D721Med (cell line): ENCODE results near the gene RAET1E.
"Not testable (repeated sequence)": the region's sequence is repeated elsewhere in the genome, so short reads cannot be mapped to it uniquely, and the experiment has no call there.

ENCODE experiments used
- DNase-seq: peaks from one replicate; pipeline ENCODE4 v3.0.0; 2011; ENCODE audit warnings: low spot score; ENCODE audit not compliant: insufficient read length
- FAIRE-seq: peaks from 2 replicates; lab custom pipeline; 2011; peaks lifted over from hg19 to GRCh38; lab: Jason Lieb, UNC
- TF ChIP-seq, protein P1 (sequence below): IDR thresholded peaks from 2 replicates; pipeline ENCODE4 v1.5.1; 2012; ENCODE audit warnings: mild to moderate bottlenecking, control low read depth; ENCODE audit not compliant: insufficient read depth; ENCODE audit errors: missing control alignments

The RAET1E gene

DNA sequence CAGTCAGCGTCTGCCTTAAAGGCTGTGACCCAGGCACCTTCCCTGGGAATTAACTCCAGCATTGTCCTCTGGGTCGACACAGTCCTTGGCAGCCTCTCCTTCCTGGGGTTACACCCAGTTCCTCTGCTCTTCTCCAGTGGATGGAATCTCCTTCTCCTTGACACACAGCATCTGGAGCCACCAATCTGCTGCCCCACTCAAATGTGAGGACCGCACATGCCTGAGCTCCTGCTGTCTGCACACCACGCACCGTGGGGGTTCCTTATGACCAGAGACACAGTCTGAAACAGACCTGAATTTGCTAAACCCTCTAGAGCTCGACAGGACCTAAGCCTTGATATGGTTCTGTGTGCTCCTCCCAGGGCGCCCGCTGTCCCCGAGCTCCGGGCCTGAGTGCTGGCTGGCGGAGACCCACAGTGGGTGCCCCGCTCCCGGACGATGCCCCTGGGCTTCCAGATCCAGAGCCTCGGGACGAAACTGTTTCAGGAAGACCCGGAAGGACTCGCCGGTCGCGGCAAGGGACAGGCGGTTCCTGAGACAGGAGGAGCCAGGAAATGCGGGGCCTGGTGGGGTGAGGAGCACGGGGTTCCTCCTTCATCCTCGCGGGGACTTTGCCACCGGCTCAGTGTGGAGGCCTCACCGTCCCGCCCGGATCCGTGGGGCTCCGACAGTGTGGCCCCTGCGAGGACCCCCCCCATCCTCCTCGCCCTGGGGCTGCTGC, 27.5 kb upstream of the RAET1E start:
- FAIRE-seq (no peak), DNase-seq (no peak)

DNA sequence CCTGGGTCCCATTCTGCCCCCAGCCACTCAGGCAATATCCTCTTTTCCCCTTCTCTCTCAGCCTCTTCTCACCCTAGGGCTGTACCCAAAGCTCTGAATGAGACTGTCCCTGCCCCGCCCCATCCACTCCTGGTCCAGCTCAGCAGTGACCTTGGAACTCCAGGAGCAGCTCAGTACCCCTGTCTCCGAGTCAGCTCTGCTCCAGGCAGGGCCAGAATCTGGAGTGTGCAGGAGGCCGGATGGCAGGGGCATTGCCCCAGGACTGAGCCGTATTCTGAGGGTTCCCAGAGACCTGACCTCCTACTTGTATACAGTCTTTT, 27.0 kb upstream of the RAET1E start:
- TF ChIP-seq, protein P1, sequence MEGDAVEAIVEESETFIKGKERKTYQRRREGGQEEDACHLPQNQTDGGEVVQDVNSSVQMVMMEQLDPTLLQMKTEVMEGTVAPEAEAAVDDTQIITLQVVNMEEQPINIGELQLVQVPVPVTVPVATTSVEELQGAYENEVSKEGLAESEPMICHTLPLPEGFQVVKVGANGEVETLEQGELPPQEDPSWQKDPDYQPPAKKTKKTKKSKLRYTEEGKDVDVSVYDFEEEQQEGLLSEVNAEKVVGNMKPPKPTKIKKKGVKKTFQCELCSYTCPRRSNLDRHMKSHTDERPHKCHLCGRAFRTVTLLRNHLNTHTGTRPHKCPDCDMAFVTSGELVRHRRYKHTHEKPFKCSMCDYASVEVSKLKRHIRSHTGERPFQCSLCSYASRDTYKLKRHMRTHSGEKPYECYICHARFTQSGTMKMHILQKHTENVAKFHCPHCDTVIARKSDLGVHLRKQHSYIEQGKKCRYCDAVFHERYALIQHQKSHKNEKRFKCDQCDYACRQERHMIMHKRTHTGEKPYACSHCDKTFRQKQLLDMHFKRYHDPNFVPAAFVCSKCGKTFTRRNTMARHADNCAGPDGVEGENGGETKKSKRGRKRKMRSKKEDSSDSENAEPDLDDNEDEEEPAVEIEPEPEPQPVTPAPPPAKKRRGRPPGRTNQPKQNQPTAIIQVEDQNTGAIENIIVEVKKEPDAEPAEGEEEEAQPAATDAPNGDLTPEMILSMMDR = no peak
- FAIRE-seq (no peak), DNase-seq (no peak)

More for the DNA sequence above, 27.5 kb upstream of the RAET1E start:
- TF ChIP-seq, protein P1 = no peak

DNA sequence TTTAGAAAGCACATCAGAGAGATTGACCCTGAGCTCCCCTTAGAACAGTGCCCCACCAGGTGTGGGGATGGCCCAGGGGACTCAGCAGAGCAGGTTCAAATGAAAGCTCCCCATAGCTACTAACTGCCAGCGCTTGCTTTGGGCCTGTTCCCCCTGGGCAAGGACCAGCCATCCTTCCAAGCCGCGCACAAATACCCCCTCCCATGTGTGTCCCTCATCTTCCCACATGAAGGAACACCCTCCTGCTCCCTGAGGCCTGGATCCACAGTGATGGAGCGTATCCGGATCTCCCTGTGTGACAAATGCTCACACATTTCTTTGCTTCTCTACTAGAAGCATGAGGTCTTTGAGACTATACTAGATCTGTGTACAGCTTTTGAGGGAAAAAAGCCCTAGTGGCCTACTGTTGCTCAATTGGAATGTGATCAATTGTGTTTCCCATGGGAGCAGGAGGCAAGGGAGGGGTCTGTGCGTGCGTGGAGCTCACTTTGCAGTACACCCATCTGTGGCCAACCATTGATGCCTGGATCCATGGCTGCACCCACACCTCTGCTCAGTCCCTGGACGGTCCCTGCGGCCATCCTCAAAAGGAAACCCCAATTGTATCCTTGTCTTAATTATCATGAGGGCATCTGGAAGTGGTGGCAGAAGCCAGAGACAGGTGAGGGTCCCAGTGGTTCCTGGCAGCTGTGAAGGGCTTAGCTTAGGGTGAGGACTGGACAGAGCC, 26.5 kb upstream of the RAET1E start:
- TF ChIP-seq, protein P1 = no peak
- DNase-seq = no peak
- FAIRE-seq = no peak

DNA sequence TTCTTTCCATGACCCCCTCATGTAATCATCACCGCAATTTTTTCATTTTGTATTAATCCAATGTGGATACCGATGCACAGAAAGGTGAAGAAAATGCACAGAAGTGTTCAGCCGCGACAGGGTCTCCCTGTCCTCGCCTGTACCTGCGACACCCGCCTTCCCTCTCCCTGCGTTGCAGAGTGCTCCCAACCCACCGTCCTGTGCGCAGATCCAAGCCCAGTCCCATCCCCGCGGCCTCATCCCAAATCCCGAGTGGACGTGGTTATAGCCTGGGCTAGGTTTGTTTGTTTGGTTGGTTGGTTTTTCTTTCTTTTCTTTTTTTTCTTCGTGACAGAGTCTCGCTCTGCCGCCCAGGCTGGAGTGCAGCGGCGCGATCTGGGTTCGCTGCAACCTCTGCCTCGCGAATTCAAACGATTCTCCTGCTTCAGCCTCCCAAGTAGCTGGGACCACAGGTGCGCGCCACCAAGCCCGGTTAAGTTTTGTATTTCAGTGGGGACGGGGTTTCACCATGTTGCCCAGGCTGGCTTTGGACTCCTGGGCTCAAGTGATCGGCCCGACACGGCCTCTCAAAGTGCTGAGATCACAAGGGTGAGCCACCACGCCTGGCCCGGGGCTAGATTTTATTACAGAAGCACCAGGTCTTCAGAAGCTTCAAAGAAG, 25.5 kb upstream of the RAET1E start:
- TF ChIP-seq, protein P1 = no peak
- FAIRE-seq = no peak
- DNase-seq = no peak

DNA sequence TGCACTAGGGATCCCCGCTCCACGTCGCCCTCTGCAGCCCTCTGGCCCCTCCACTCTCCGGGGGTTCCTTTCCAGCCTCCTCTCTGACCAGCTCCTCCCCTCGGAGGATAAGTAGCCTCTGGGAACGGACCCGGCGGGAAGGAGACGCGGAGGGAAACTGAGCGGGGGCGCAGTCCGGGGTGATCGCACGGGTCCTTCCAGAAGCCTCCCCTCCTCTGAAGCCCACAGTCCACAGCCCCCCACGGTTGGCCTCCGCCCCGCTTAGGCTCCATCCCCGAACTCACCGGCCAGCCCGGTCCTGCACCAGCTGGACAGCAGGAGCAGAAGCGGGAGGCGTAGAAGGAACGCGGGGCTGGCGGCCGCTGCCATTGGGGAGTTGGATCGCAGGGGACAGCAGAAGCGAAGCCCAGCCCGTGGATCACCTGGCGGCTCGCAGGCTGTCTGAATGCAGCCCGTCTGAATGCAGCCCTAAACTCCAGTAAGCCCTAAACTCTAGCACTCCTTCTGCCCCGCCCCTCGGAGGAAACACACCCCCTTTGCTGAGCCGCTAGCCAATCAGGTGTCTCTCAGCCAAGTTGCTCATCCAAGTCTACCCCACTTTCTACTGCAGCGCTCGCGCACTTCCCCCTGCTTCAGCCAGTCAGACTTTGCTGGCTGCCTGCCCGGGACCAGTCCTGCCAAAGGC, 24.9 kb upstream of the RAET1E start, which contains the start of gene RAET1G:
Gene RAET1G (minus strand): TSS at position 480 of the 685 bp plus-strand sequence. CDS start 111 bp downstream, at position 369.
- FAIRE-seq (no peak), DNase-seq (peak; percentile 65)
- TF ChIP-seq, protein P1 = no peak

DNA sequence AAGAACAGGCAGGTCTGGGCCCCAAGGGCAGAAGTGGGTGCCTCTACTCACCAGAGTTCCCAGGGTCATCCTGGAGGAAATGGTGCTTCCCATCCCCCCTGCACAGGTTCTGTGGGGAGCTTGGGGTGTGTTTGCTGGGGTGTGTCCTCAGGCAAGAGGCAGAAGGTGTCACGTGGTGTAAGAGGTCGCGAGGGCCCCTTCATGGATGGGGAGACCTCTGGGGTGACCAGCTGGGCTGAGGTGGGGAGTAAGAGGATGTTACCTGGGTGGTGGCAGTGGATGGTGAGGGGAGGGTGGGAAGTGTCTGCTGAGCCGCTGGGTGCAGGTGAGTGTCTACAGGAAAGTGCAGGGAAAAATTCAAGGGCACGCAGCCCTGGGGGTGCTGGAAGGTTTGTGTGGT, 24.2 kb upstream of the RAET1E start:
- not testable (repeated sequence) for FAIRE-seq, DNase-seq

DNA sequence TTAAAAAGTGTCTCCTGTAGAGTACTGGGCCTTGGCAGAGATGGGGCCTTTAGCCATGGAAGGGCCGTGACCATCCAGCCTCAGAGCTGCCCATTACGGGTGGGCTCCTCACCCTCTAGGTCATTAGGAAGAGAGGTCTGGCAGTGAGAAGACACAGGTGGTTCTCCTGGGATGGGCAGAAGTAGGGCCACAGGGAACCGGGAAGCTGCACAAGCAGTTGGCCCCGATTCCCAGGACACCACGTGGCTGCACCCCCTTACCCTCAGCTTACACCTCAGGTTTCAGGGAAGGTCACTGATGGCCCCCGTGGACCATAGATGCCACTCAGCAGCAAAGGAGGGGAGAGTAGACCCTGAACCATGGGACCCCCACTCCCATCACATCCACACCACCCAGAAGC, 23.4 kb upstream of the RAET1E start:
- no peak for DNase-seq
- TF ChIP-seq, protein P1 = no peak
- FAIRE-seq = no peak
